Right lobe of liver (tissue), 4 donors: Measurements from ENCODE around the gene AIF1L.

Experiments used
- POLR2A ChIP-seq: fragments of 450-650 bp; IDR thresholded peaks from one replicate; pipeline ENCODE4 v1.6.1; 2017; ENCODE audit warnings: antibody characterized with exemption, mild to moderate bottlenecking
- TF ChIP-seq, protein P1 (sequence below), 4 donors: fragments of 200-600 bp in 3 of 4; fragments of 450-650 bp in 1 of 4; IDR thresholded peaks; one replicate each; pipeline versions ENCODE4 v1.5.1 to v1.8.0; 2016 to 2022; ENCODE audit warnings: antibody characterized with exemption in 4 of 4, mild to moderate bottlenecking in 2 of 4
- donor health status: DM: no; HTN: no; CAD: no.
- donor health status: DM: no; HTN: no; CAD: no.
- donor health status: DM: no; HTN: yes; CAD: no.

DNA sequence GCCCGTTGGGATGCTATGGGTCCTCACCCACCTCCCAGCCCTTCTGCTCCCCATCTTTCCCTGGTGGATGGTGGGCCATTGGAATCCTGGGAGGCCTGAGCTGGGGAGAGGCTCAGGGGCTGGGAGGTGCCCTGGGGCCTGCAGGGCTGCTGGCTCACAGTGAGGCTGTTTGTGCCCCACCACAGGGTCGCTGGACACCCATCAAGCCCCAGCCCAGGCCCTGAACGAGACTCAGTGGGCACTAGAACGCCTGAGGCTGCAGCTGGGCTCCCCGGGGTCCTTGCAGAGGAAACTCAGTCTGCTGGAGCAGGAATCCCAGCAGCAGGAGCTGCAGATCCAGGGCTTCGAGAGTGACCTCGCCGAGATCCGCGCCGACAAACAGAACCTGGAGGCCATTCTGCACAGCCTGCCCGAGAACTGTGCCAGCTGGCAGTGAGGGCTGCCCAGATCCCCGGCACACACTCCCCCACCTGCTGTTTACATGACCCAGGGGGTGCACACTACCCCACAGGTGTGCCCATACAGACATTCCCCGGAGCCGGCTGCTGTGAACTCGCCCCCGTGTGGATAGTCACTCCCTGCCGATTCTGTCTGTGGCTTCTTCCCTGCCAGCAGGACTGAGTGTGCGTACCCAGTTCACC lies 4.9 kb upstream of the AIF1L start:
- TF ChIP-seq POLR2A, result no peak
- TF ChIP-seq, protein P1, sequence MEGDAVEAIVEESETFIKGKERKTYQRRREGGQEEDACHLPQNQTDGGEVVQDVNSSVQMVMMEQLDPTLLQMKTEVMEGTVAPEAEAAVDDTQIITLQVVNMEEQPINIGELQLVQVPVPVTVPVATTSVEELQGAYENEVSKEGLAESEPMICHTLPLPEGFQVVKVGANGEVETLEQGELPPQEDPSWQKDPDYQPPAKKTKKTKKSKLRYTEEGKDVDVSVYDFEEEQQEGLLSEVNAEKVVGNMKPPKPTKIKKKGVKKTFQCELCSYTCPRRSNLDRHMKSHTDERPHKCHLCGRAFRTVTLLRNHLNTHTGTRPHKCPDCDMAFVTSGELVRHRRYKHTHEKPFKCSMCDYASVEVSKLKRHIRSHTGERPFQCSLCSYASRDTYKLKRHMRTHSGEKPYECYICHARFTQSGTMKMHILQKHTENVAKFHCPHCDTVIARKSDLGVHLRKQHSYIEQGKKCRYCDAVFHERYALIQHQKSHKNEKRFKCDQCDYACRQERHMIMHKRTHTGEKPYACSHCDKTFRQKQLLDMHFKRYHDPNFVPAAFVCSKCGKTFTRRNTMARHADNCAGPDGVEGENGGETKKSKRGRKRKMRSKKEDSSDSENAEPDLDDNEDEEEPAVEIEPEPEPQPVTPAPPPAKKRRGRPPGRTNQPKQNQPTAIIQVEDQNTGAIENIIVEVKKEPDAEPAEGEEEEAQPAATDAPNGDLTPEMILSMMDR (IDR thresholded peaks at IDR 0.05), result no peak
